Loucy (cell line): ENCODE data around the gene ATP11A.

Experiments
- H2AFZ ChIP-seq: fragments of 200-600 bp; sonication (generic); 2 replicates; pipeline ENCODE4 v1.6.0; 2016; ENCODE audit warnings: antibody characterized with exemption, mild to moderate bottlenecking, low read length, moderate library complexity
- H3F3A ChIP-seq: fragments of 200-600 bp; 2 replicates; pipeline ENCODE4 v1.6.0; 2016; ENCODE audit warnings: antibody characterized with exemption, low read depth, mild to moderate bottlenecking
- H3K27me3 ChIP-seq: fragments of 200-600 bp; sonication (generic); 2 replicates; pipeline ENCODE4 v1.6.1; 2014; ENCODE audit warnings: low read length, mild to moderate bottlenecking; ENCODE audit not compliant: insufficient read depth, poor library complexity, severe bottlenecking
- H3K36me3 ChIP-seq: fragments of 200-600 bp; sonication (generic); 2 replicates; pipeline ENCODE4 v1.6.1; 2016; ENCODE audit warnings: low read length; ENCODE audit not compliant: insufficient read depth
- H3K4me1 ChIP-seq: fragments of 200-600 bp; sonication (generic); 2 replicates; pipeline ENCODE4 v1.5.1; 2014; ENCODE audit warnings: low read length, mild to moderate bottlenecking; ENCODE audit not compliant: insufficient read depth, poor library complexity, severe bottlenecking
- H3K4me2 ChIP-seq: fragments of 200-600 bp; sonication (generic); 2 replicates; pipeline ENCODE4 v1.6.0; 2014; ENCODE audit warnings: antibody characterized with exemption, low read length, low read depth, mild to moderate bottlenecking; ENCODE audit not compliant: poor library complexity, severe bottlenecking
- H3K4me3 ChIP-seq: fragments of 200-600 bp; sonication (generic); 2 replicates; pipeline ENCODE4 v1.5.1; 2014; ENCODE audit warnings: low read length, mild to moderate bottlenecking, mixed read lengths; ENCODE audit not compliant: poor library complexity, severe bottlenecking
- H3K79me2 ChIP-seq: fragments of 200-600 bp; sonication (generic); 2 replicates; pipeline ENCODE4 v1.6.1; 2014; ENCODE audit warnings: low read length; ENCODE audit not compliant: insufficient read depth
- H3K9ac ChIP-seq: fragments of 200-600 bp; sonication (generic); 2 replicates; pipeline ENCODE4 v1.6.0; 2014; ENCODE audit warnings: mild to moderate bottlenecking, low read depth, low read length, moderate library complexity; ENCODE audit not compliant: poor library complexity, severe bottlenecking
- H3K9me2 ChIP-seq: fragments of 200-600 bp; sonication (generic); replicated peaks from 2 replicates; pipeline ENCODE4 v1.6.1; 2016; ENCODE audit warnings: low read depth, low read length, mixed read lengths
- H3K9me3 ChIP-seq: fragments of 200-600 bp; sonication (generic); 2 replicates; pipeline ENCODE4 v1.6.1; 2014; ENCODE audit warnings: mild to moderate bottlenecking, antibody characterized with exemption, low read length, low read depth; ENCODE audit not compliant: insufficient read depth
- H4K20me1 ChIP-seq: fragments of 200-600 bp; sonication (generic); 2 replicates; pipeline ENCODE4 v1.6.0; 2014; ENCODE audit warnings: antibody characterized with exemption, low read length, mild to moderate bottlenecking; ENCODE audit not compliant: insufficient read depth, poor library complexity, severe bottlenecking
- EZH2phosphoT487 ChIP-seq: fragments of 200-600 bp; IDR thresholded peaks from 2 replicates; pipeline ENCODE4 v1.6.1; 2018; ENCODE audit warnings: antibody characterized with exemption, mild to moderate bottlenecking, moderate library complexity, borderline replicate concordance
- TF ChIP-seq, protein P1 (sequence below): fragments of 200-600 bp; sonication (generic); conservative IDR thresholded peaks from 2 replicates; pipeline ENCODE4 v1.5.1; 2014; ENCODE audit warnings: mild to moderate bottlenecking, antibody characterized with exemption, low read length

ATP11A gene

DNA sequence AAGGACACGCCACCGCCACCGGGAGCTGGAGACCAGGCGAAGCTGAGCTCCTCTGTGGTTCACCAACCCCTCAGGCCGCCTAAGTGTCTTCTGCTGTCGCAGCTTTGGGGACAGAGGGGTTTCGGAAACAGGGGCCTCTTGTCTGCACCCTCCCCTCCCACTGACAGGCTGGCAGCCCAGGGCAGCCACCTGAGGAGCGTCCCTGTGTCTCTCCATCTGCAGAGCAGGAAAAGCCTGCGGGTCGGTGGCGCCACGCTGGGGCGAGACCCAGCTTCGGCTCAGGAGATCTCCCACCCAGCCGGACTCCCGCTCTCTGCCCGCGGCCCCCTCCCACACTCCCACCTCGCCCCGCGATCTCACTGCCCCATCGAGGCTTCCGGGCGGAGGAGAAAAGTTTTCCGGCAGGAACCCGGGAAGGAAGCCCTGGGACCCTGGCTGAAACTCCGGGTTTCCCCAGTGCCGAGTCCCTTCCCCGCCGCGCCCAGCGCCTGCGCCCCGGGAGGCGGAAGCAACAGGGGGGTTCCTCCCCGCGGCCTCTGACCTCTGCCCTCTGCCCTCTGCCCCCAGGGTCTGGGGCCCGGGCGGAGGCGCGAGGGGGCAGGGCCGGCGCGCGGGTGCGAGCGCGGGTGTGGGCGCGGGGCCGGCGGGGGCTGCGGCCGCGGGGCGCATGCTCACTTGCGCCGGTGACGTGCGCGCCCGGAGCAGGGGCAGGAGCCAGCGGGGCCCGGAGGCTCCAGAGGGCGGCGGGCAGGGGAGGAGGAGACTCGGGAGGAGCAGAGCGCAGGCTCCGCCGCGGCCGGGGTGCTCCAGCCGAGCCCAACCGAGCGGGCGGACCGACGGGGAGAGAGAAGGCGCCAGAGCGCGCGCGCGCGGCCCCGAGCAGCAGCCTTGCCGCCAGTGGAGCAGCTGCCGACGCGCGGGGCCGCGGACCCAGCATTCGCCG is at the start of gene ATP11A:
Gene ATP11A, plus strand, starts transcription at position 736 of the 943 bp plus-strand sequence. CDS start 379 bp downstream, outside the sequence.
- H2AFZ ChIP-seq: peak within 1 kb of the TSS; percentile 91
- no peaks in the 10 kb centered on the region for H3K9me2 ChIP-seq
- H3F3A ChIP-seq: no peaks in the 10 kb centered on the region; the same call in 1 of the 2 replicates
- peak within 1 kb of the TSS; percentile 71 for H3K9ac ChIP-seq
- peaks cover 7% of the 10 kb centered on the region for H4K20me1 ChIP-seq
- TF ChIP-seq, protein P1, sequence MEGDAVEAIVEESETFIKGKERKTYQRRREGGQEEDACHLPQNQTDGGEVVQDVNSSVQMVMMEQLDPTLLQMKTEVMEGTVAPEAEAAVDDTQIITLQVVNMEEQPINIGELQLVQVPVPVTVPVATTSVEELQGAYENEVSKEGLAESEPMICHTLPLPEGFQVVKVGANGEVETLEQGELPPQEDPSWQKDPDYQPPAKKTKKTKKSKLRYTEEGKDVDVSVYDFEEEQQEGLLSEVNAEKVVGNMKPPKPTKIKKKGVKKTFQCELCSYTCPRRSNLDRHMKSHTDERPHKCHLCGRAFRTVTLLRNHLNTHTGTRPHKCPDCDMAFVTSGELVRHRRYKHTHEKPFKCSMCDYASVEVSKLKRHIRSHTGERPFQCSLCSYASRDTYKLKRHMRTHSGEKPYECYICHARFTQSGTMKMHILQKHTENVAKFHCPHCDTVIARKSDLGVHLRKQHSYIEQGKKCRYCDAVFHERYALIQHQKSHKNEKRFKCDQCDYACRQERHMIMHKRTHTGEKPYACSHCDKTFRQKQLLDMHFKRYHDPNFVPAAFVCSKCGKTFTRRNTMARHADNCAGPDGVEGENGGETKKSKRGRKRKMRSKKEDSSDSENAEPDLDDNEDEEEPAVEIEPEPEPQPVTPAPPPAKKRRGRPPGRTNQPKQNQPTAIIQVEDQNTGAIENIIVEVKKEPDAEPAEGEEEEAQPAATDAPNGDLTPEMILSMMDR: no peak
- no peak for TF ChIP-seq EZH2phosphoT487
- peak within 1 kb of the TSS; percentile 96 for H3K4me2 ChIP-seq
- H3K27me3 ChIP-seq: no peaks in the 10 kb centered on the region
- peaks cover 41% of the 10 kb centered on the region for H3K4me1 ChIP-seq
- no peaks in the 10 kb centered on the region for H3K36me3 ChIP-seq
- peak within 1 kb of the TSS; percentile 81 for H3K4me3 ChIP-seq
- H3K9me3 ChIP-seq: no peaks in the 10 kb centered on the region
- peaks cover 36% of the 10 kb centered on the region for H3K79me2 ChIP-seq

DNA sequence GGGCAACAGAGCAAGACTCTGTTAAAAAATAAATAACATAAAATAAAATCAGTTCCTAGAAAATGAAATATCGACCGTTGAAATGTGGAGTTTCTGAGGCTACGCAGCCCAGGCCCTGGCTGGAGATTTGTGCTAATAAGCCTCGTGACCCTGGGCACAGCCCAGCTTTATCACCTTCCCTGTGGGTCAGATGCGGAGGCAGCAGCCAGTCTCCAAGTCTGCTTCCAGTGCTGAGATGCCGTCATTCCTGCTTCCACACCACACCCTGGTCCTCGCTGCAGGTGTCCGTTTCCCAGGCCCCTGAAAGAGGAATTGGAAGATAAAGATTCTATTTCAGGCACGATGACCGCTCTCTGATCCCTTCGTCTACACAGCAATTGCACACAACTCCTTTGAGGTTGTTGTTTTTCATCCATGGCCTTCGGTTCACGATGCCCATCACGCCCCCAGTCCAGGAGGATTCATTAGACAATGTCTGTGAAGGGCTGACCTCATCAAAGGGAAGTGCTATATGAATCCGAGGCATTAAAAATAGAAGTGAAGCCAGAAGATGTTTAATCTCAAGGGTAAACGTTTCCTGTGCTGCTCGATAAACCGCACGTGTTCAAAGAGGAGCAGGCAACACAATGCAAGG is 48.3 kb upstream of the ATP11A start:
- Histone ChIP-seq H3K36me3 (no peaks in the 10 kb centered on the region), H3K9me3 (no peaks in the 10 kb centered on the region), H3K79me2 (no peaks in the 10 kb centered on the region), H3K4me3 (no peak overlapping the region), H2AFZ (peak overlapping the region; percentile 50; the same call in 1 of the 2 replicates), H3K27me3 (no peaks in the 10 kb centered on the region), H4K20me1 (no peaks in the 10 kb centered on the region), H3K9me2 (no peaks in the 10 kb centered on the region), H3K9ac (no peak overlapping the region), H3F3A (no peaks in the 10 kb centered on the region), H3K4me1 (peaks cover 9% of the 10 kb centered on the region), H3K4me2 (peak overlapping the region; percentile 16)
- no peak for TF ChIP-seq EZH2phosphoT487
- TF ChIP-seq, protein P1: no peak

DNA sequence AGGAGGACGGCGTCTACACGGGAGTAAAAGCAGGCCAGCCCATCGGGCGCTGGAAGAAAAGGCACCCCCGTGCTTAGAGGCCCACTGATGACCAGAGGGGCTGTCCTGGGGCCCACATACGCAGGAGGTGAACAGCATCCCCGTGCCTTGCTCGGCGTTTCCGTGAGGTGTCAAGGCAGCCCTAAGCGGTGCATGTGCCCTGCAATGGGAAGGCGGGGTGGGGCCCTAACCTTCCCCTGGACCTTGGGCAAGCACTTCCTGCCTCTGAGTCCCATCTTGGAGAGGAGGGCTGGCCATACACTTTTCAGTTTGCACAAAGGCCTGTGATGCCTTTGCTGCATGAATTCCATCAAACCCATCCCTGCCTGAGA is 47.8 kb upstream of the ATP11A start:
- H3K27me3 ChIP-seq: no peaks in the 10 kb centered on the region
- no peak for TF ChIP-seq EZH2phosphoT487
- TF ChIP-seq, protein P1: no peak
- no peaks in the 10 kb centered on the region for H3K36me3 ChIP-seq
- H3K4me3 ChIP-seq: no peak overlapping the region
- no peaks in the 10 kb centered on the region for H3K9me2 ChIP-seq
- no peaks in the 10 kb centered on the region for H3K9me3 ChIP-seq
- no peaks in the 10 kb centered on the region for H4K20me1 ChIP-seq
- H3K4me2 ChIP-seq: peak overlapping the region; percentile 16
- no peak overlapping the region for H3K9ac ChIP-seq
- no peaks in the 10 kb centered on the region for H3K79me2 ChIP-seq
- peak overlapping the region; percentile 50; the same call in 1 of the 2 replicates for H2AFZ ChIP-seq
- H3F3A ChIP-seq: no peaks in the 10 kb centered on the region
- H3K4me1 ChIP-seq: peaks cover 9% of the 10 kb centered on the region
